T-helper 2 cell treated with Interferon-gamma antibody and Interleukin-4, amounts not matched to agents 100 ng/mL and 5 ng/mL, for 36 hours (primary cell): ENCODE measurements around the gene NLGN1. TPM values are rescaled to one million over a fixed set of nuclear protein-coding genes. Genes with fewer than 3 reads are reported as not detected.

Experiments used
- intact Hi-C: fragments of 100-400 bp; cut with micrococcal nuclease; formaldehyde crosslinking; loops from one replicate; pipeline ENCODE4 v1.15.1; 2023
- total RNA-seq: library from RNA; stranded (reverse); gene quantifications from 2 replicates; pipeline ENCODE4 v1.2.3, GENCODE V29; 2022

Gene NLGN1
- total RNA-seq, 1 donor from 2014 or later, result not detected

- intact Hi-C loops, result no loop called here
Measured at GRCh38 chr3:174255454-174255853, 857.9 kb downstream of the NLGN1 start.

- intact Hi-C loops, result no loop called here
Measured at GRCh38 chr3:174266476-174266875, 868.9 kb downstream of the NLGN1 start.

GRCh38 chr3:174268061-174268460 lies 870.5 kb downstream of the NLGN1 start:
- intact Hi-C loops, result no loop called here

DNA sequence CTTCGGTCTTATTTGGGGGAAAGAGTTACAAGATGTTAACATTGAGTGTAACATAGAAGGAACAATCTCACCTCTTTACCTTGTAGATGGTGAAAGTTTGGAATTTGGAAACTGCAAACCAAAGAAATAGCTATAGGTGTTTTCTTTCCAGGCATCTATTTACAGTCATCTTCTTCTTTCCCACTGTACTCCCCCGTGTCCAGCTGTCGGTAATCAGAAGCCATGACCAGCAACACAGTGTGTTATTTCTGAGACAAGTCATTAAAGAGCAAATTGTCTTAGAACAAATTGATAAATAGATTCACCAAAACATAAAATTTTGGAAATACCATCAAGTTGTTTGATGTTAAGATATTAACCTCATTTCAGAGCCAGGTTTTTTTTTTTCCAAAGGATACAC lies 871.0 kb downstream of the NLGN1 start:
- intact Hi-C loops, result no loop called here

- intact Hi-C loops, result no loop called here
Measured at GRCh38 chr3:174270841-174271240, 873.3 kb downstream of the NLGN1 start.

DNA sequence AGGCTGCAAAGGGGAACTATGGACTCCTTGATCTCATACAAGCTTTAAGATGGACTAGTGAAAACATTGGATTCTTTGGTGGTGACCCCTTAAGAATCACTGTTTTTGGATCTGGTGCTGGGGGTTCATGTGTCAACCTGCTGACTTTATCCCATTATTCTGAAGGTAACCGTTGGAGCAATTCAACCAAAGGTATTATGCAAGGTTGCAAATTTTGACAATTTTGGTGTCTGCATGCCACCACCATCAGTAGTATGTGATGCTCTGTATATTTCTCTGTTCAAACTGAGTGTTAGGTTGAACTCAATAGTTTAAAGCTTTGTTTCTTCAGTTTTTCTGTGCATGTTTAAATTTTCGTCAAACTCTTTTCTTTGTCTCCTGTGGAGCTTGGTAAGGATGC lies 877.8 kb downstream of the NLGN1 start:
- intact Hi-C loops, result no loop called here

- intact Hi-C loops, result no loop called here
Measured at GRCh38 chr3:174276826-174277225, 879.3 kb downstream of the NLGN1 start.

DNA sequence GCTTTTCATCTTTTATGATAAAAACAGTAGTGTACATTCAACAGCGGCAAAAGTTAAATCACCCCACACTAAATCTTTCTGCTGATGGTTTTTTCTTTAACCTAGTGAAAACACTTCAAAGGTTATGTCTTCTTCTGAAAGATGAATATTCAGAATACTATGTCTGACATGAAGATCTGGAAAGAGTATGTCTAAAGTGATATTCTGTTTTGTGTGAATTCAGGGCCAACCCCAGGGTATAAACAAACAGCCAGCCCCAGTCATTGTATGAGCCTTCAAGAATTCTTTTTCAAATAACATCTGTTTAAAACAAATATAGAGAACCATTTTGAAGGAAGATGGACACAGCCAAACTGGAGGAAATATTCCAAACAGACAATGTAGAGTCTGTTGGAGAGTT lies 880.5 kb downstream of the NLGN1 start:
- intact Hi-C loops, result no loop called here

- intact Hi-C loops, result no loop called here
Measured at GRCh38 chr3:174280186-174280585, 882.6 kb downstream of the NLGN1 start.

DNA sequence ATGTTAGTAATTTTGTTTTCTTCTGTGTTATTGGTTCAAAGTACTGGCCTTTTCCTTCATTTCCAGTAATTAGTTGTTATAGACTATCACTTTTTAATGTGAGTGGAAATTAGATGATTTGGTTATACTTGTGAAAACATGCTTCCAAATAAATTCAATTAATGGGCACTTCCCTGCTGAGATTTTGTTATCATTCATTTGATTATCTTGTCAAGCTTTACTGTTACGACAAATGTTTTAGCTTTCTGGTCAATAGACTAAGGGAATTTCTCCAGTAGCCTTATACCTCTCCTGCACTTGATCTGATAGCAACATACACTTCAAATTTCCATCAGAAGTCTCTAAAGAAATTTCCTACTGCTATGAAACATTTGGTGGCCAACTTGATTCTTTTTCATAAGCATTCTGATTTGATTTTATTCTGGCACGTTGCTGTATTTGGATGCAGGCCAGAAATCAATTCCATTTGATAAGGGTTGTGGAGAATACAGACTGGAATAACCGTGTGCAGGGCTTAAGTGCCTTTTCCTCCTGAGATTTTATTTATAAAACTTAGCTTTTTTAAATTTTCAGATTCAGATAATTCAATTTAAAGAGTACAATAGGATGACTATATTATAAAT lies 887.8 kb downstream of the NLGN1 start:
- intact Hi-C loops, result no loop called here

GRCh38 chr3:174287705-174288104 lies 890.2 kb downstream of the NLGN1 start:
- intact Hi-C loops, result no loop called here

DNA sequence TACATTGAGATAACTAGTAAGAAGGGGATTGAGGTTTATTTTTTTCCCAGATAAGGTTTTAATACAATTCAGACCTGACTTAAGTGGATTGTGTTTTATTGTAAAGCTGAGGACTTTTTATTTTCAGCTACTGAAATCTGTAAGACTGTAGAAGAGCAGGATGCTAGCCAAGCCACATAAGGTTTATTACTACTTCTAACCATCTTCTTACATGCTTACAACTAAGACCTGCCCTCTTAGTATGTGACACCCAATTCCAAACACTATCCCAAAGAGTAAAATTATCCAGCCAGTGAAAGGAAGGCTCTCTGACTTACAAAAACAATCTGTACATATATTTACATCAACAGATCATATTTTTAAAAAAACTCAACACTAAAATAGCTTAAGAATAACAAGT lies 897.1 kb downstream of the NLGN1 start:
- intact Hi-C loops, result no loop called here

DNA sequence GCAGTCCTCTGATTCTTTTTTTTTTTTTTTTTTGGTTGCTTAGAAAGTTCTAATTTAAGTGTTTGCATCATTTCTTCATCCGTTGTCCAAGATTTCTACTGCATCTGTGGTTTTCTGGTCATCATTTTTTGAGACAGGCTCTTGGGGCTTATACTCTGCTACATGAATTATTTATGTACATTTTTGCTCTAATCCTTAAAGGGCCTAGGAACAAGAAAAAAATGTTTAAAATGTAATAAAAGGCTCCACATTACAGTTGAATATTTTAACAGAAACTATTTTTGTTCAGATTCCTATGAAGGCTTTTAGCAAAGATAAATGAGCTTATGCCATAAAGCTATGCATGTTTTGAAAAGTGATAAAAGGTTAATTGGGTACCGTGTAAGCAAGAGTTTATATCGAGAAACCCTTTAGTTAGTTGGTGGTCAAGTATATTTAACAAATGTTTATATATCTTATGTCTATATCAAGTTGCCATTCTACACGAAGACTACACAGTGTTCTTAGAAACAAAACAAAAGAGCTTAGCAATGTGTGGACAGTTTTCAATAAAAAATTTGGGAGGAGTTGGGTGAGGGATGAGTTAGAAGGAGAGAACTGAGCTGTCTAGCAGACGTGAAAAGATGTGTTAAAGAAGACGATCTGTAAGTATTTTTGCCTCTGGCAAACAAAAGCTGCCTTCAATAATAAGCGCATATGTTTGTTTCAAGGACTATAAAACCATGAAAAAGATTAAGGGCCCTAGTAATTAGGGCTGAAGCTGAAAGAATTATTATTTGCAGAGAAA lies 898.0 kb downstream of the NLGN1 start:
- intact Hi-C loops, result no loop called here

DNA sequence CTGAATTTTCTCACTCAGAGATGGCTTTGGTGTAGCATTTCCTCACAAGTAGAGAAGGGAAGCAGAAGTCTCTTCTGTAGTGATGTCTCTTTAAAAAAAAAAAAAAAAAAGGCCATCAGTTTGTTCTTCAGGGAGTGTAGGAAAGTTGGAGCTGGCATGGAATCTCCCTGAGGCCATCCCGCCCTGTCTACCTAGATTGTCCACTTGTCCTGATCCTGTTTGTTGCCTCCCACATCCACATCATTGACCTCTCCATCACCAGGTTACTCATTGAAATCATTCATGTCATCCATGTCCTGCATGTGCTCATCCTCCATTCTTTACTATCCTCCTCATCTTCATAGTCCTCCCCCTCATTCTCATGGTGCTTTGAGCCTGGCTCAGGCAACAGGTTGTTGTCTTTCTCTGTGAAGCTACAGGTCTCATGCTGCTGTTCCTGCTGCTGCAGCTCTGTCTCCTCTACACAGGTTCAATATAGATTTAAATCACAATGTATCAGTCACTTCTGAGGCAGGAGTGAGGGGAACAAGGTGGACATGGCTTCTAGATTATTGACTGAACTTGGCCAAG lies 905.3 kb downstream of the NLGN1 start:
- intact Hi-C loops, result no loop called here

GRCh38 chr3:174303907-174304560 lies 906.5 kb downstream of the NLGN1 start:
- intact Hi-C loops, result no loop called here

- intact Hi-C loops, result no loop called here
Measured at GRCh38 chr3:174308736-174309135, 911.2 kb downstream of the NLGN1 start.

DNA sequence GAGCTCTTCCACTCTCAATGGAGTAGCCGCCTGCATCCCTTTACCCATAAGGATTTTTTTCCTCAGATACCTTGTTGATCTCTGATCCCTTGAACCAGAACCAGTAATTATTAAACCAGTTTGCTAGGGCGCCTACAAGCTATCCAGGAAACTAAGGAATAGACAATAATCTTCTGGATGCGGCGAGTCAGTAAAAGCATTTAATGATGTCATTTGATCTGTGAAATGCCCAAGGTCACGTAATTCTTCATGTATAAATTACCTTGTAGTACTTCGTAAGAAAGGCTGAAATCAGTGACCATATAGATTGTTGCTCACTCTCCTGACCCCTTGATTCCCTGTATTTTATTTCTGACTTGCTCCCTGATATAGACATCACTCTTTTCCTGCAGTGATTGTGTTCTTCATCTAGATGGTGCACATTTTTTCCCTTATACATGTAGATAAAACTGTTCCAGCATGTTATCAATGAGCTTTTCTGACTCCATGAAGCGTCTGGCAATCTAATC lies 913.0 kb downstream of the NLGN1 start:
- intact Hi-C loops, result no loop called here

DNA sequence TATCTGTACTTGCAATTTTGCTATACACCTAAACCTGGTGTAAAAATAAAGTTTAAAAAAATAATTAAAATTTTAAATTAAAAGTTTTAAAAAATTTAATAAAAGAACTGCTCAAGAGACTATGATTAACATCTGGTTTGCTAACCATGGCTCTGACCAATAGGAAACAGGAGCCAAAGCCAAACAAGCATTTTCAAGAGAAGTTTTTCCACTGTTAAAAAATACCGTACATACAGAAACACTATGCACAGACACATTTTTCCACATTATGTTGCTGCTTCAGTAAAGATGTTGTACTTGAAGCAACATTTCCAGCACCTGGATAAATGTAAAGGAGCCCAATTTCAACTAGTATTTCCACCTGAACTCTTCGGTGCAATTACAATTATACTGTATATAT lies 917.7 kb downstream of the NLGN1 start:
- intact Hi-C loops, result no loop called here

- intact Hi-C loops, result no loop called here
Measured at GRCh38 chr3:174317005-174317404, 919.5 kb downstream of the NLGN1 start.

GRCh38 chr3:174318181-174318580 lies 920.6 kb downstream of the NLGN1 start:
- intact Hi-C loops, result no loop called here

GRCh38 chr3:174321548-174321947 lies 924.0 kb downstream of the NLGN1 start:
- intact Hi-C loops, result no loop called here

DNA sequence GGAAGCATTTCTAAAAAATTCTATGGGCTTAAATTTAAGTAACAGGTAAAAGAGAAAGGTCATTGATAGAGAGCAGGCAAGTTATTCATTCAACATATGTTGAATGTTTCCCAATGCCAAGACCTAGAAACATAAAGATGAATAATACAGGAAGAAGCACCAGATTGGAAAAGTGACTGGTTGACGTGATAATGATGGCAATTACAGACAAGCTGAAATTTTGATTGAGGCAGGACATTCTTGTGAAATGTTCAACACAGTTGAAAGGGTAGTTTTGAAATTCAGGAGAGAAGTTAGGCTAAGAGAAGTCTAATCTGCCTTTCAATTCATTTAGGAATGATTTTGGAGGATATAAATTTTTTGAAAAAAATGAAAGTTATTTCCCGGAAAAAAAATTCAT lies 925.2 kb downstream of the NLGN1 start:
- intact Hi-C loops, result no loop called here
